OCI-LY1 (cell line): ENCODE results near the gene PSMD4.

ENCODE experiments used
- H2AFZ ChIP-seq: fragments of 200-600 bp; sonication (generic), shearing (Covaris generic); 2 replicates; pipeline ENCODE4 v1.6.0; 2014; ENCODE audit warnings: antibody characterized with exemption, mild to moderate bottlenecking, low read length
- H3F3A ChIP-seq: fragments of 200-600 bp; sonication (generic), shearing (Covaris generic); 2 replicates; pipeline ENCODE4 v1.6.0; 2014; ENCODE audit warnings: mild to moderate bottlenecking, antibody characterized with exemption, low read length, moderate library complexity; ENCODE audit not compliant: insufficient read depth
- H3K27ac ChIP-seq: fragments of 200-600 bp; sonication (generic); 2 replicates; pipeline ENCODE4 v1.5.1; 2014; ENCODE audit warnings: low read length, mixed run types, mild to moderate bottlenecking, low read depth; ENCODE audit not compliant: poor library complexity, severe bottlenecking
- H3K27me3 ChIP-seq: fragments of 200-600 bp; sonication (generic); 2 replicates; pipeline ENCODE4 v1.6.0; 2014; ENCODE audit warnings: antibody characterized with exemption, mild to moderate bottlenecking, low read length, moderate library complexity; ENCODE audit not compliant: insufficient read depth
- H3K36me3 ChIP-seq: fragments of 200-600 bp; sonication (generic); 2 replicates; pipeline ENCODE4 v1.6.1; 2014; ENCODE audit warnings: mild to moderate bottlenecking, antibody characterized with exemption, low read length, moderate library complexity, mixed read lengths; ENCODE audit not compliant: insufficient read depth
- H3K4me1 ChIP-seq: fragments of 200-600 bp; sonication (generic); 2 replicates; pipeline ENCODE4 v1.5.1; 2014; ENCODE audit warnings: mild to moderate bottlenecking, low read length, moderate library complexity; ENCODE audit not compliant: insufficient read depth, severe bottlenecking
- H3K4me2 ChIP-seq: fragments of 200-600 bp; sonication (generic), shearing (Covaris generic); 2 replicates; pipeline ENCODE4 v1.6.1; 2014; ENCODE audit warnings: low read length
- H3K4me3 ChIP-seq: fragments of 200-600 bp; sonication (generic); 2 replicates; pipeline ENCODE4 v1.5.1; 2014; ENCODE audit warnings: low read length, low read depth, mild to moderate bottlenecking, mixed read lengths; ENCODE audit not compliant: poor library complexity, severe bottlenecking
- H3K79me2 ChIP-seq: fragments of 200-600 bp; shearing (Covaris generic); 2 replicates; pipeline ENCODE4 v1.6.1; 2016; ENCODE audit warnings: mixed run types, low read length, mixed read lengths; ENCODE audit not compliant: insufficient read depth
- H3K9ac ChIP-seq: fragments of 200-600 bp; sonication (generic), shearing (Covaris generic); 2 replicates; pipeline ENCODE4 v1.6.1; 2014; ENCODE audit warnings: mild to moderate bottlenecking, low read length, mixed read lengths
- H3K9me2 ChIP-seq: fragments of 200-600 bp; sonication (generic), shearing (Covaris generic); 2 replicates; pipeline ENCODE4 v1.6.1; 2014; ENCODE audit warnings: low read depth, mild to moderate bottlenecking, low read length, mixed read lengths
- H3K9me3 ChIP-seq: fragments of 200-600 bp; shearing (Covaris generic); 2 replicates; pipeline ENCODE4 v1.6.1; 2014; ENCODE audit warnings: low read length, mixed read lengths
- H4K20me1 ChIP-seq: fragments of 200-600 bp; sonication (generic), shearing (Covaris generic); 2 replicates; pipeline ENCODE4 v1.6.0; 2016; ENCODE audit warnings: mild to moderate bottlenecking, low read length; ENCODE audit not compliant: insufficient read depth
- EZH2 ChIP-seq: fragments of 200-600 bp; sonication (generic), shearing (Covaris generic); IDR thresholded peaks from 2 replicates; pipeline ENCODE4 v1.8.0; 2017; ENCODE audit warnings: borderline replicate concordance, mixed run types, mild to moderate bottlenecking, antibody characterized with exemption, low read length, moderate library complexity, mixed read lengths
- TF ChIP-seq, protein P1 (sequence below): fragments of 200-600 bp; sonication (generic), shearing (Covaris generic); IDR thresholded peaks from 2 replicates; pipeline ENCODE4 v1.5.1; 2017; ENCODE audit warnings: mild to moderate bottlenecking, antibody characterized with exemption, low read length, moderate library complexity, mixed read lengths

PSMD4 gene

GRCh38 chr1:151312411-151312810, 57.9 kb downstream of the PSMD4 start:
- no peak overlapping the region for H3K4me2 ChIP-seq
- no peak overlapping the region for H3K27ac ChIP-seq
- no peak overlapping the region for H2AFZ ChIP-seq
- no peak overlapping the region for H3K9ac ChIP-seq
- no peaks in the 10 kb centered on the region for H3K79me2 ChIP-seq
- no peaks in the 10 kb centered on the region for H3K9me3 ChIP-seq
- no peaks in the 10 kb centered on the region for H3K9me2 ChIP-seq
- no peak for TF ChIP-seq EZH2
- TF ChIP-seq, protein P1, sequence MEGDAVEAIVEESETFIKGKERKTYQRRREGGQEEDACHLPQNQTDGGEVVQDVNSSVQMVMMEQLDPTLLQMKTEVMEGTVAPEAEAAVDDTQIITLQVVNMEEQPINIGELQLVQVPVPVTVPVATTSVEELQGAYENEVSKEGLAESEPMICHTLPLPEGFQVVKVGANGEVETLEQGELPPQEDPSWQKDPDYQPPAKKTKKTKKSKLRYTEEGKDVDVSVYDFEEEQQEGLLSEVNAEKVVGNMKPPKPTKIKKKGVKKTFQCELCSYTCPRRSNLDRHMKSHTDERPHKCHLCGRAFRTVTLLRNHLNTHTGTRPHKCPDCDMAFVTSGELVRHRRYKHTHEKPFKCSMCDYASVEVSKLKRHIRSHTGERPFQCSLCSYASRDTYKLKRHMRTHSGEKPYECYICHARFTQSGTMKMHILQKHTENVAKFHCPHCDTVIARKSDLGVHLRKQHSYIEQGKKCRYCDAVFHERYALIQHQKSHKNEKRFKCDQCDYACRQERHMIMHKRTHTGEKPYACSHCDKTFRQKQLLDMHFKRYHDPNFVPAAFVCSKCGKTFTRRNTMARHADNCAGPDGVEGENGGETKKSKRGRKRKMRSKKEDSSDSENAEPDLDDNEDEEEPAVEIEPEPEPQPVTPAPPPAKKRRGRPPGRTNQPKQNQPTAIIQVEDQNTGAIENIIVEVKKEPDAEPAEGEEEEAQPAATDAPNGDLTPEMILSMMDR: no peak
- peaks cover 83% of the 10 kb centered on the region for H3K36me3 ChIP-seq
- no peaks in the 10 kb centered on the region for H3F3A ChIP-seq
- H3K27me3 ChIP-seq: no peaks in the 10 kb centered on the region
- no peak overlapping the region for H3K4me3 ChIP-seq
- no peaks in the 10 kb centered on the region for H4K20me1 ChIP-seq
- no peaks in the 10 kb centered on the region for H3K4me1 ChIP-seq

- Histone ChIP-seq H3K9ac (no peak overlapping the region), H3K4me3 (no peak overlapping the region), H3K27me3 (no peaks in the 10 kb centered on the region), H3K27ac (no peak overlapping the region), H3K79me2 (no peaks in the 10 kb centered on the region), H3K36me3 (peaks cover 83% of the 10 kb centered on the region), H3K9me3 (no peaks in the 10 kb centered on the region), H3F3A (no peaks in the 10 kb centered on the region), H4K20me1 (no peaks in the 10 kb centered on the region), H3K4me2 (no peak overlapping the region), H3K9me2 (no peaks in the 10 kb centered on the region), H3K4me1 (no peaks in the 10 kb centered on the region), H2AFZ (no peak overlapping the region)
- TF ChIP-seq, protein P1: no peak
- TF ChIP-seq EZH2: no peak
Observed at GRCh38 chr1:151312826-151313225, 58.3 kb downstream of the PSMD4 start.

DNA sequence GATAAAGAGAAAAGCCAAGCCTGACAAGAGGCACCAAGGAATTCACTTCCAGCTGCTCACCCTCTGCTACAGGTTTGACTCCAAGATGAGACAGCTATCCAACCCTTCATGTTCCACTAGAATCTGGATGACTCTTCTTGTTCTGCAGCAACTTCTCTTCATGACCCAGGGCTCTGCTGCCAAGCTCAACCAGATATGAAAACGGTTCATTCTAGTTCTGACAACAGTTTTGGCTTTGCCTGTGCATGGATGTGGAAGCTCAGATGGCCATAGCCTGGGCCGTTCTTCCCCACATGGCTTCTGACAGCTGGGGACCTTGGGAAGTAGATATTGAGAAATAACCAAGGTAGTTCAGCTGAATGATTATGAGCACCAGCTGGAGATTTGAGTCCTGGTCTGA, 59.0 kb downstream of the PSMD4 start:
- Histone ChIP-seq H3K9me2 (no peaks in the 10 kb centered on the region), H2AFZ (no peak overlapping the region), H3K79me2 (no peaks in the 10 kb centered on the region), H3K27ac (no peak overlapping the region), H3K9ac (no peak overlapping the region), H3K27me3 (no peaks in the 10 kb centered on the region), H3K9me3 (no peaks in the 10 kb centered on the region), H3K4me1 (no peaks in the 10 kb centered on the region), H4K20me1 (no peaks in the 10 kb centered on the region), H3K36me3 (peaks cover 76% of the 10 kb centered on the region), H3K4me2 (no peak overlapping the region), H3K4me3 (no peak overlapping the region), H3F3A (no peaks in the 10 kb centered on the region)
- no peak for TF ChIP-seq EZH2
- TF ChIP-seq, protein P1: no peak
